Raji (cell line): ENCODE results near the gene SRBD1.

Source experiments
- POLR2A ChIP-seq: IDR thresholded peaks from 2 replicates; pipeline ENCODE4 v1.6.1; 2011; ENCODE audit warnings: low read depth, low read length, control low read depth; ENCODE audit not compliant: insufficient read depth

SRBD1 gene

GRCh38 chr2:45578056-45578843 is 32.8 kb downstream of the SRBD1 start:
- no peak for TF ChIP-seq POLR2A

GRCh38 chr2:45577441-45577840 is 33.6 kb downstream of the SRBD1 start:
- no peak for TF ChIP-seq POLR2A

- no peak for TF ChIP-seq POLR2A
Observed at GRCh38 chr2:45575881-45576280, 35.2 kb downstream of the SRBD1 start.

GRCh38 chr2:45572979-45573378 is 38.1 kb downstream of the SRBD1 start:
- no peak for TF ChIP-seq POLR2A

GRCh38 chr2:45571940-45572339 is 39.1 kb downstream of the SRBD1 start:
- TF ChIP-seq POLR2A = no peak

GRCh38 chr2:45570671-45571334 is 40.3 kb downstream of the SRBD1 start:
- TF ChIP-seq POLR2A = no peak

- TF ChIP-seq POLR2A = no peak
Observed at GRCh38 chr2:45568935-45569334, 42.1 kb downstream of the SRBD1 start.

GRCh38 chr2:45567974-45568789 is 42.9 kb downstream of the SRBD1 start:
- TF ChIP-seq POLR2A = no peak

- no peak for TF ChIP-seq POLR2A
Observed at GRCh38 chr2:45567288-45567963, 43.6 kb downstream of the SRBD1 start.

- no peak for TF ChIP-seq POLR2A
Observed at GRCh38 chr2:45559436-45559835, 51.6 kb downstream of the SRBD1 start.

- no peak for TF ChIP-seq POLR2A
Observed at GRCh38 chr2:45554742-45555140, 56.3 kb downstream of the SRBD1 start.

GRCh38 chr2:45554073-45554741 is 56.9 kb downstream of the SRBD1 start:
- no peak for TF ChIP-seq POLR2A

- TF ChIP-seq POLR2A = no peak
Observed at GRCh38 chr2:45551862-45552261, 59.2 kb downstream of the SRBD1 start.

GRCh38 chr2:45545943-45546342 is 65.1 kb downstream of the SRBD1 start:
- no peak for TF ChIP-seq POLR2A

- TF ChIP-seq POLR2A = no peak
Observed at GRCh38 chr2:45543257-45543656, 67.8 kb downstream of the SRBD1 start.

GRCh38 chr2:45542013-45542412 is 69.1 kb downstream of the SRBD1 start:
- TF ChIP-seq POLR2A = no peak
